GM12878 (cell line): ENCODE results near the gene ZSWIM9. TPM values are rescaled to one million over a fixed set of nuclear protein-coding genes. Genes with fewer than 3 reads are reported as not detected.

ENCODE experiments used
- ATAC-seq: fragments of 200-7000 bp; cut with Tn5 transposase; 3 replicates; pipeline ENCODE4 v1.9.1; 2020; ENCODE audit warnings: mild to moderate bottlenecking, moderate library complexity
- BruUV-seq: library from RNA; stranded (reverse); fragments of 400-500 nt; replicated peaks from 2 replicates; lab custom pipeline; 2021; lab: Mats Ljungman, UMichigan
- CTCF ChIA-PET: fragments of 300-600 bp; sonication (Branson Sonifier 250); formaldehyde crosslinking; extraction: SDS; loops from one replicate; lab custom pipeline; 2021; ENCODE audit warnings: inconsistent platforms; lab: Yijun Ruan, JAX
- POLR2A ChIA-PET: fragments of 350-600 bp; formaldehyde crosslinking; extraction: SDS; loops from one replicate; lab custom pipeline; 2021; ENCODE audit warnings: inconsistent platforms; lab: Charles Lee
- RAD21 ChIA-PET: fragments of 300-600 bp; sonication (Branson Sonifier 250); formaldehyde crosslinking; loops from one replicate; lab custom pipeline; 2023; ENCODE audit warnings: antibody characterized with exemption; ENCODE audit not compliant: unreplicated experiment; lab: Charles Lee
- SMC1A ChIA-PET: fragments of 300-600 bp; sonication (Branson Sonifier 250); formaldehyde crosslinking; loops from one replicate; lab custom pipeline; 2023; ENCODE audit not compliant: unreplicated experiment, uncharacterized antibody; lab: Charles Lee
- DNase-seq: peaks from one replicate; pipeline ENCODE4 v3.0.0-alpha.2; 2011; ENCODE audit warnings: low read depth, low spot score
- FAIRE-seq: peaks from 3 replicates; lab custom pipeline; 2011; peaks lifted over from hg19 to GRCh38; lab: Jason Lieb, UNC
- H2AFZ ChIP-seq: 2 replicates; pipeline ENCODE4 v1.6.0; 2011; ENCODE audit warnings: low read depth, low read length, control low read depth; ENCODE audit not compliant: control insufficient read depth
- H3K27ac ChIP-seq: 2 replicates; pipeline ENCODE4 v1.5.1; 2011; ENCODE audit warnings: control low read depth; ENCODE audit not compliant: control insufficient read depth, insufficient read depth
- H3K27me3 ChIP-seq, 2 experiments: replicated peaks in 1 of 2; 2 replicates each; pipeline versions ENCODE4 v1.6.0 to v1.6.1; 2011; ENCODE audit warnings: low read length in 1 of 2; ENCODE audit not compliant: control insufficient read depth in 2 of 2, insufficient read depth in 2 of 2
- H3K36me3 ChIP-seq, 2 experiments: 2 replicates each; pipeline ENCODE4 v1.5.1; 2011; ENCODE audit warnings: low read length in 1 of 2; ENCODE audit not compliant: control insufficient read depth in 2 of 2, insufficient read depth in 2 of 2
- H3K4me1 ChIP-seq: 2 replicates; pipeline ENCODE4 v1.6.1; 2011; ENCODE audit warnings: mild to moderate bottlenecking, low read length, moderate library complexity, mixed read lengths; ENCODE audit not compliant: control insufficient read depth, insufficient read depth
- H3K4me2 ChIP-seq: 2 replicates; pipeline ENCODE4 v1.6.0; 2011; ENCODE audit warnings: control low read depth; ENCODE audit not compliant: control insufficient read depth, insufficient read depth
- H3K4me3 ChIP-seq: fragments of 200-600 bp; sonication (generic); 2 replicates; pipeline ENCODE4 v1.5.1; 2016
- H3K79me2 ChIP-seq: 2 replicates; pipeline ENCODE4 v1.6.0; 2011; ENCODE audit warnings: low read length; ENCODE audit not compliant: control insufficient read depth, insufficient read depth
- H3K9ac ChIP-seq: 2 replicates; pipeline ENCODE4 v1.8.0; 2011; ENCODE audit warnings: low read length, control low read depth, mixed read lengths; ENCODE audit not compliant: control insufficient read depth, insufficient read depth
- H3K9me3 ChIP-seq: replicated peaks from 3 replicates; pipeline ENCODE4 v1.5.1; 2011; ENCODE audit warnings: mild to moderate bottlenecking, low read length; ENCODE audit not compliant: control insufficient read depth, insufficient read depth
- H4K20me1 ChIP-seq: 2 replicates; pipeline ENCODE4 v1.6.0; 2011; ENCODE audit not compliant: control insufficient read depth, insufficient read depth
- BCL11A ChIP-seq: IDR thresholded peaks from 2 replicates; pipeline ENCODE4 v1.6.1; 2011; ENCODE audit warnings: low read depth, low read length
- BCLAF1 ChIP-seq: fragments of 450-650 bp; IDR thresholded peaks from 2 replicates; pipeline ENCODE4 v1.6.1; 2017; ENCODE audit warnings: antibody characterized with exemption, mild to moderate bottlenecking, moderate library complexity
- CBX5 ChIP-seq: sonication (generic); IDR thresholded peaks from 2 replicates; pipeline ENCODE4 v1.6.1; 2016; ENCODE audit warnings: low read depth, moderate library complexity, mild to moderate bottlenecking, inconsistent platforms
- MYB ChIP-seq: fragments of 150-350 bp; IDR thresholded peaks from 2 replicates; pipeline ENCODE4 v1.6.1; 2014; ENCODE audit warnings: mild to moderate bottlenecking, low read depth, low read length, borderline replicate concordance
- SPI1 ChIP-seq: IDR thresholded peaks from 2 replicates; pipeline ENCODE4 v1.6.1; 2011; ENCODE audit warnings: low read depth, mild to moderate bottlenecking, low read length, moderate library complexity, borderline replicate concordance; ENCODE audit not compliant: insufficient read depth
- YBX1 ChIP-seq: fragments of 450-650 bp; IDR thresholded peaks from 2 replicates; pipeline ENCODE4 v1.6.1; 2016; ENCODE audit warnings: antibody characterized with exemption
- ZNF622 ChIP-seq: fragments of 450-650 bp; IDR thresholded peaks from 2 replicates; pipeline ENCODE4 v1.6.1; 2017; ENCODE audit warnings: mild to moderate bottlenecking, inconsistent platforms
- WGBS: methylation state at CpG from one replicate; pipeline ENCODE4 v1.1.6; 2016; ENCODE audit warnings: low lambda C conversion rate; ENCODE audit not compliant: insufficient replicate concordance, insufficient coverage; ENCODE audit errors: missing lambda C conversion rate; 5-methylcytosine and 5-hydroxymethylcytosine counted together
- in situ Hi-C: fragments of 300-500 bp; cut with MboI; formaldehyde crosslinking; loops from 9 replicates; pipeline ENCODE4 v1.14.3; 2018; ENCODE audit warnings: mixed read lengths
- intact Hi-C: fragments of 100-400 bp; cut with micrococcal nuclease; formaldehyde crosslinking; loops from one replicate; pipeline ENCODE4 v1.14.2; 2022; ENCODE audit not compliant: unreplicated experiment
- polyA plus RNA-seq, 11 experiments: library from polyadenylated mRNA; depleted of rRNA in 4 of 11; unstranded in 6 of 11; stranded (reverse) in 5 of 11; fragments of >200 nt; fragmentation: Nextera tagmentation in 4 of 11; fragmentation: Illumina TruSeq in 1 of 11; extraction: Ambion mirVana in 4 of 11; extraction: Trizol in 1 of 11; gene quantifications; 1 replicate in 1 of 11; 2 replicates in 10 of 11; pipeline versions ENCODE4 v1.2.1 to v1.2.3, GENCODE V29; 2011 to 2016; ENCODE audit warnings: inconsistent platforms in 2 of 11, missing spikeins in 2 of 11, low read depth in 1 of 11
- total RNA-seq, 4 experiments: library from RNA; depleted of rRNA in 3 of 4; stranded (reverse); fragments of >200 nt in 3 of 4; fragmentation: Illumina TruSeq in 1 of 4; extraction: Trizol in 1 of 4; gene quantifications; 2 replicates each; pipeline versions ENCODE4 v1.2.1 to v1.2.3, GENCODE V29; 2013 to 2021
- TF ChIP-seq, protein P1 (sequence below): IDR thresholded peaks from 2 replicates; pipeline ENCODE4 v1.6.1; 2012; ENCODE audit warnings: low read length, inconsistent platforms

The ZSWIM9 gene
- total and polyA plus RNA-seq, 10 of the 15 experiments (the other 5 are each of a cell fraction or from before 2014, with no cell fraction given) = 0.29 to 6.2 (median 1.4) TPM; not detected in 1

DNA sequence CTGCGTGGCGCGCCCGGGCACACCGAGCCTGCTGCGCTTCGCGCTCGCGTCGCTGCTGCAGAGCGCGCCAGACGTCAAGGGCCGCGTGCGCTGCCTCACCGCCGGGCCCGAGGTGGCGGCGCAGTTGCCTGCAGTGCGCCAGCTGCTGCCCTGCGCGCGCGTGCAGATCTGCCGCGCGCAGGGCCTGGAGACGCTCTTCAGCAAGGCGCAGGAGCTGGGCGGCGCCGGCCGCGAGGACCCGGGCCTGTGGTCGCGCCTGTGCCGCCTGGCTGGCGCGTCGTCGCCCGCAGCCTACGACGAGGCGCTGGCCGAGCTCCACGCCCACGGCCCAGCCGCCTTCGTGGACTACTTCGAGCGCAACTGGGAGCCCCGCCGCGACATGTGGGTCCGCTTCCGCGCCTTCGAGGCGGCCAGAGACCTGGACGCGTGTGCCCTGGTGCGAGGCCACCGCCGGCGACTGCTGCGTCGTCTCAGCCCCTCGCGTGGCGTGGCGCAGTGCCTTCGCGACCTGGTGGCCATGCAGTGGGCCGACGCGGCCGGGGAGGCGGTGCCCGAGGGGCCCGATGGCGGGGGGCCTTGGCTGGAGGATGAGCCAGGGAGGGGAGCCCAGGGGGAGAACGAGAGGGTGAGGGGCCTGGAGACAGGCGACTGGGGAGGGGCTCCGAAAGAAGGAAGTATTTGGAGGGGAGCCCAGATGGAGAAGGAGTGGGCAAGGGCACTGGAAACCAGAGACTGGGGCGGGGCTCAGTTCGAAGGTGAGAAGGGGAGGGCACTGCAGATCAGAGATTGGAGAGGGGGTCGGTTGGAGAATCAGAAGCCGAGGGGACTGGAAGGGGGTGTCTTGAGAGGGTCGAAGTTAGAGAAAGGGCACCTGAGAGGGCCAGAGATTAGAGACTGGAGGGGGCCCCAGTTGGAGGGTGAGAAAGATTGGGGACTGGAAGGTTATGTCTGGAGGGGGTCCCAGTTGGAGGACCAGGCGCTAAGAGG, 24.7 kb downstream of the ZSWIM9 start:
- SMC1A ChIA-PET = interaction anchor here (1.5 kb wide), 1 partner anchor 8 kb away, joined by 9 read pairs; no protein-coding TSS in a partner anchor

More for the DNA sequence above, 24.7 kb downstream of the ZSWIM9 start:
- Histone ChIP-seq H3K4me2 (no peak overlapping the region), H3K9me3 (no peaks in the 10 kb centered on the region), H3K79me2 (no peaks in the 10 kb centered on the region), H2AFZ (no peak overlapping the region)
- RAD21 ChIA-PET = interaction anchor here (0.6 to 1.5 kb wide), 2 partner anchors 10 to 25 kb away, joined by 3 to 4 read pairs; no protein-coding TSS in a partner anchor
- in situ Hi-C loops (no loop called here), intact Hi-C loops (no loop called here)
- no TSS peak for BruUV-seq
- DNase-seq = no peak
- TF ChIP-seq BCLAF1 (no peak), SPI1 (no peak), YBX1 (no peak), ZNF622 (no peak), BCL11A (no peak), CBX5 (no peak), MYB (no peak)
- TF ChIP-seq, protein P1, sequence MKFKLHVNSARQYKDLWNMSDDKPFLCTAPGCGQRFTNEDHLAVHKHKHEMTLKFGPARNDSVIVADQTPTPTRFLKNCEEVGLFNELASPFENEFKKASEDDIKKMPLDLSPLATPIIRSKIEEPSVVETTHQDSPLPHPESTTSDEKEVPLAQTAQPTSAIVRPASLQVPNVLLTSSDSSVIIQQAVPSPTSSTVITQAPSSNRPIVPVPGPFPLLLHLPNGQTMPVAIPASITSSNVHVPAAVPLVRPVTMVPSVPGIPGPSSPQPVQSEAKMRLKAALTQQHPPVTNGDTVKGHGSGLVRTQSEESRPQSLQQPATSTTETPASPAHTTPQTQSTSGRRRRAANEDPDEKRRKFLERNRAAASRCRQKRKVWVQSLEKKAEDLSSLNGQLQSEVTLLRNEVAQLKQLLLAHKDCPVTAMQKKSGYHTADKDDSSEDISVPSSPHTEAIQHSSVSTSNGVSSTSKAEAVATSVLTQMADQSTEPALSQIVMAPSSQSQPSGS = no peak
- TF ChIP-seq, all 136 proteins: peak for 0
- Histone ChIP-seq H3K36me3 (no peaks in the 10 kb centered on the region), H3K9ac (no peak overlapping the region), H3K27me3 (no peaks in the 10 kb centered on the region), H3K27ac (no peak overlapping the region), H3K4me1 (no peaks in the 10 kb centered on the region), H3K4me3 (no peak overlapping the region), H4K20me1 (no peaks in the 10 kb centered on the region)
- no peak for FAIRE-seq
- ATAC-seq = no peak
- ChIA-PET CTCF (interaction anchor here (0.8 to 2.0 kb wide), 9 partner anchors 9 to 86 kb away, joined by 3 to 31 read pairs (median 4); partner anchors contain the start of gene PLA2G4C), POLR2A (interaction anchor here (1.1 kb wide), 1 partner anchor 8 kb away, joined by 3 read pairs; no protein-coding TSS in a partner anchor)
- WGBS = 92% methylated on average over 65 of the region's 95 CpGs
